Thyroid gland (tissue), 4 donors: ENCODE data around the gene GGCX.

Source experiments
- CTCF ChIP-seq, 6 experiments: fragments of 200-600 bp in 3 of 6; fragments of 450-650 bp in 3 of 6; sonication (generic) in 3 of 6; IDR thresholded peaks; one replicate each; pipeline ENCODE4 v1.5.1; 2016 to 2019; ENCODE audit warnings: antibody characterized with exemption in 6 of 6, mild to moderate bottlenecking in 2 of 6, inconsistent platforms in 1 of 6, moderate library complexity in 1 of 6
- POLR2A ChIP-seq, 2 donors: fragments of 450-650 bp; IDR thresholded peaks; one replicate each; pipeline ENCODE4 v1.6.1; 2017; ENCODE audit warnings: antibody characterized with exemption in 2 of 2, mild to moderate bottlenecking in 2 of 2, moderate library complexity in 1 of 2

GRCh38 chr2:85548608-85548900 lies 12.7 kb downstream of the GGCX start:
- TF ChIP-seq CTCF (IDR thresholded peaks at IDR 0.05) (no peak), POLR2A (IDR thresholded peaks at IDR 0.05) (no peak)
